Activated CD4-positive, alpha-beta T cell treated with anti-CD3 and anti-CD28 coated beads for 36 hours (primary cell): ENCODE results near the gene CNTF. TPM values are rescaled to one million over a fixed set of nuclear protein-coding genes. Genes with fewer than 3 reads are reported as not detected.

ENCODE experiments used
- ATAC-seq: fragments of 200-7000 bp; cut with Tn5 transposase; one replicate; pipeline ENCODE4 v1.10.0; 2021; ENCODE audit warnings: mild to moderate bottlenecking, moderate library complexity
- CTCF ChIA-PET: fragments of 350-600 bp; sonication (Branson Sonifier 250); formaldehyde crosslinking; loops from one replicate; lab custom pipeline; 2021; ENCODE audit warnings: antibody characterized with exemption; lab: Charles Lee
- POLR2A ChIA-PET: fragments of 350-600 bp; sonication (Branson Sonifier 250); formaldehyde crosslinking; loops from one replicate; lab custom pipeline; 2021; ENCODE audit warnings: antibody characterized with exemption, inconsistent platforms; lab: Charles Lee
- DNase-seq: peaks from one replicate; pipeline ENCODE4 v3.0.0-alpha.2; 2020
- H3K27ac Mint-ChIP-seq: one replicate; pipeline ENCODE4 v1.8.0; 2021; ENCODE audit warnings: mixed read lengths
- H3K27me3 Mint-ChIP-seq: one replicate; pipeline ENCODE4 v1.8.0; 2021; ENCODE audit warnings: mixed read lengths
- H3K36me3 Mint-ChIP-seq: one replicate; pipeline ENCODE4 v1.8.0; 2021; ENCODE audit warnings: low read depth, mixed read lengths
- H3K4me1 Mint-ChIP-seq: one replicate; pipeline ENCODE4 v1.8.0; 2021; ENCODE audit warnings: mixed read lengths
- H3K4me3 Mint-ChIP-seq: one replicate; pipeline ENCODE4 v1.8.0; 2021; ENCODE audit warnings: mild to moderate bottlenecking, moderate library complexity, mixed read lengths
- H3K9me3 Mint-ChIP-seq: one replicate; pipeline ENCODE4 v1.8.0; 2021; ENCODE audit warnings: low read depth, mixed read lengths
- intact Hi-C, 2 experiments: fragments of 100-400 bp; cut with DNase I in 1 of 2; cut with micrococcal nuclease in 1 of 2; formaldehyde crosslinking; loops; one replicate each; pipeline versions ENCODE4 v1.14.2 to v1.15.1; 2022 to 2024; cut with DNase I, micrococcal nuclease
- total RNA-seq, 2 experiments: library from RNA; stranded (reverse); gene quantifications; one replicate each; pipeline ENCODE4 v1.2.3, GENCODE V29; 2021

Gene CNTF
- total RNA-seq, 2 experiments from 2014 or later, result 1.6 to 3.4 TPM

GRCh38 chr11:58654908-58655296 lies 32.4 kb downstream of the CNTF start:
- H3K9me3 Mint-ChIP-seq, result no peaks in the 10 kb centered on the region
- H3K27me3 Mint-ChIP-seq, result no peaks in the 10 kb centered on the region
- ChIA-PET CTCF (interaction anchor here (0.7 to 3.3 kb wide), 22 partner anchors 8 to 503 kb away, joined by 3 to 12 read pairs (median 3); no protein-coding TSS in a partner anchor), POLR2A (interaction anchor here (0.6 to 0.8 kb wide), 4 partner anchors 22 to 725 kb away, joined by 3 read pairs; no protein-coding TSS in a partner anchor)
- peak; percentile 89 for ATAC-seq
- H3K36me3 Mint-ChIP-seq, result no peaks in the 10 kb centered on the region
- no peak for DNase-seq
- intact Hi-C loops, result loop anchor here (1.0 to 10.0 kb wide), 7 partner anchors 20 to 404 kb away; no protein-coding TSS in a partner anchor
- H3K4me1 Mint-ChIP-seq, result peaks cover 20% of the 10 kb centered on the region
- peak overlapping the region; percentile 62 for H3K27ac Mint-ChIP-seq
- H3K4me3 Mint-ChIP-seq, result no peak overlapping the region

- ChIA-PET POLR2A (no interaction called here), CTCF (interaction anchor here (1.4 to 3.3 kb wide), 2 partner anchors 16 to 398 kb away, joined by 4 to 11 read pairs; no protein-coding TSS in a partner anchor)
- DNase-seq (no peak), ATAC-seq (no peak)
- H3K27ac Mint-ChIP-seq, result no peak overlapping the region
- H3K4me1 Mint-ChIP-seq, result peaks cover 20% of the 10 kb centered on the region
- H3K4me3 Mint-ChIP-seq, result no peak overlapping the region
- H3K27me3 Mint-ChIP-seq, result no peaks in the 10 kb centered on the region
- intact Hi-C loops, result loop anchor here (2.0 to 10.0 kb wide), 4 partner anchors 20 to 398 kb away; no protein-coding TSS in a partner anchor
- no peaks in the 10 kb centered on the region for H3K9me3 Mint-ChIP-seq
- no peaks in the 10 kb centered on the region for H3K36me3 Mint-ChIP-seq
Observed at GRCh38 chr11:58656348-58656747, 33.9 kb downstream of the CNTF start.

- DNase-seq (no peak), ATAC-seq (no peak)
- H3K36me3 Mint-ChIP-seq, result no peaks in the 10 kb centered on the region
- ChIA-PET CTCF (interaction anchor here (1.1 kb wide), 1 partner anchor 14 kb away, joined by 4 read pairs; no protein-coding TSS in a partner anchor), POLR2A (no interaction called here)
- no peak overlapping the region for H3K4me3 Mint-ChIP-seq
- no peaks in the 10 kb centered on the region for H3K9me3 Mint-ChIP-seq
- H3K27me3 Mint-ChIP-seq, result peaks cover 3% of the 10 kb centered on the region
- H3K4me1 Mint-ChIP-seq, result peaks cover 19% of the 10 kb centered on the region
- intact Hi-C loops, result loop anchor here in 1 of 2 experiments (10.0 kb wide), 3 partner anchors 56 to 396 kb away; no protein-coding TSS in a partner anchor
- no peak overlapping the region for H3K27ac Mint-ChIP-seq
Observed at GRCh38 chr11:58658623-58659022, 36.2 kb downstream of the CNTF start.

GRCh38 chr11:58659404-58659803 lies 36.9 kb downstream of the CNTF start:
- H3K4me3 Mint-ChIP-seq, result no peak overlapping the region
- H3K9me3 Mint-ChIP-seq, result no peaks in the 10 kb centered on the region
- DNase-seq (no peak), ATAC-seq (no peak)
- intact Hi-C loops, result loop anchor here in 1 of 2 experiments (10.0 kb wide), 3 partner anchors 55 to 395 kb away; no protein-coding TSS in a partner anchor
- no peaks in the 10 kb centered on the region for H3K36me3 Mint-ChIP-seq
- POLR2A ChIA-PET, result no interaction called here
- H3K27me3 Mint-ChIP-seq, result peaks cover 3% of the 10 kb centered on the region
- H3K27ac Mint-ChIP-seq, result no peak overlapping the region
- peaks cover 11% of the 10 kb centered on the region for H3K4me1 Mint-ChIP-seq
- CTCF ChIA-PET, result interaction anchor here (1.2 to 1.3 kb wide), 2 partner anchors 12 to 13 kb away, joined by 3 read pairs; no protein-coding TSS in a partner anchor

DNA sequence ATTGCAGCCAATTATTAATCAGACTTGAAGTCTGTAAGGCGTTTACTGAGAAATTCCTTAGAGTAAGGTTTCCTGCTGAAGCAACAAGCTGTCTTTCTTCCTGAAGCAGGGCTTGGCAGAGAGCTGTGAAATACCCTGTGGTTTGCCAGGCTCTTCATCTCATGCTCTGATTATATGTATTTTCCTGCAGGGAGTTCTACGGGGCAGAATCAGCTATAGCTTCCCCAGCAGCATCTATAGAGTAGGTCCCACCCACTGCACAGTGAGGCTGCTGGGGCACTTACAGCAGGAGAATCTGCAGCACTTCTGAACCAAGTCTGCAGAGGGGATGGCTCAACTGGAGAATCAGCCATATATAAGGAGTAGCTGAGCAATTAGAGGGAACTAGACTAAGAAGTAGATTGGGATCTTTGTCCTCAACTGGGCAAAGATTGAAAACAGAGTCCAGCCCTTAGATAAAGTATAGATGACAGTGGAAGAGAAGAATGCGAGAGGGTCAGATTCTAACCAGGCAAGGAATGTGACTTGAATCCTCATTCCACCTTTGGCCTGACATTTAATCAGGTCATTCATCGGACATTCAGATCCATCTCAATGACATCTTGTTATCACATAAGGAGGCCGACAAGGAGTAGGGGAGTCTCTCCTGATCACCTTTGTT lies 37.6 kb downstream of the CNTF start:
- CTCF ChIA-PET, result interaction anchor here (1.2 to 1.3 kb wide), 2 partner anchors 11 to 13 kb away, joined by 3 read pairs; no protein-coding TSS in a partner anchor
- Mint-ChIP-seq H3K4me3 (no peak overlapping the region), H3K27ac (no peak overlapping the region), H3K27me3 (peaks cover 3% of the 10 kb centered on the region), H3K9me3 (no peaks in the 10 kb centered on the region), H3K4me1 (peaks cover 5% of the 10 kb centered on the region), H3K36me3 (no peaks in the 10 kb centered on the region)
- intact Hi-C loops, result loop anchor here in 1 of 2 experiments (10.0 kb wide), 3 partner anchors 55 to 395 kb away; no protein-coding TSS in a partner anchor
- DNase-seq (no peak), ATAC-seq (no peak)
- POLR2A ChIA-PET, result no interaction called here

DNA sequence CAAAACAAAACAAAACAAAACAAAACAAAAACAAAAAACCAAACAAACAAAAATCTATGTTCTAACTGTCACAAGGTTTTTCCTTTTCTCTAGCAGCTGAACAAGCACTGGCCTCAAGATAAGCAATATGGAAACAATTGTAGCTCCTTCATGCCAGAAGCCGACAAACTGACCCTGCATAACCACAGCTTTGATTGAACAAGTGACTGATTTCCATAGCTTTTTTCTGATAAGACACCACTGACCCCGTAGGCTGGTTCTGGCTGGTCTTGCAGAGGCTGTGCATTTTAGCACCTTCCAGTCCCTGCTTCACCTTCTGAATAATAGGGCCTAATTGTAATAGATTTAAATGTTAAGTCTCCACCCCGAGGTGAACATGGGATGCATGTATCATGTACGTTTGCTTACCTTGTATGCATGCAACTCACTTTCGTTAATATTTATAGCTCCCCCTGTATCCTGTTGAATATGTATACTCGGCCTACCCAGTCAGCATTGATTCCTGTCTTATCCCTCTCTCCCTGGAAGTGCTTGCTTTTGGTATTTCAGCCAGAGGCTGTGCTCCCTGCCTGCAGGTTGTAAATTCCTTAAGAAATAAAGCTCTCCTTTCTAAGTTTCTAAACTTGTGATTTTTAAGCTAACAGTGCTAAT lies 49.6 kb downstream of the CNTF start:
- H3K27ac Mint-ChIP-seq, result no peak overlapping the region
- H3K27me3 Mint-ChIP-seq, result no peaks in the 10 kb centered on the region
- intact Hi-C loops, result loop anchor here in 1 of 2 experiments (5.0 kb wide), 1 partner anchor 50 kb away; the partner anchor contains the start of gene CNTF
- no peak overlapping the region for H3K4me3 Mint-ChIP-seq
- H3K4me1 Mint-ChIP-seq, result no peaks in the 10 kb centered on the region
- no peak for ATAC-seq
- no peaks in the 10 kb centered on the region for H3K9me3 Mint-ChIP-seq
- ChIA-PET POLR2A (interaction anchor here (0.5 kb wide), 1 partner anchor 11 kb away, joined by 9 read pairs; no protein-coding TSS in a partner anchor), CTCF (interaction anchor here (0.7 to 2.7 kb wide), 9 partner anchors 12 to 388 kb away, joined by 3 to 11 read pairs (median 4); no protein-coding TSS in a partner anchor)
- DNase-seq, result no peak
- H3K36me3 Mint-ChIP-seq, result no peaks in the 10 kb centered on the region

GRCh38 chr11:58674609-58675008 lies 52.1 kb downstream of the CNTF start:
- Mint-ChIP-seq H3K9me3 (no peaks in the 10 kb centered on the region), H3K4me1 (no peaks in the 10 kb centered on the region), H3K4me3 (no peak overlapping the region), H3K27me3 (no peaks in the 10 kb centered on the region), H3K36me3 (no peaks in the 10 kb centered on the region), H3K27ac (no peak overlapping the region)
- intact Hi-C loops, result loop anchor here (1.0 to 5.0 kb wide), 6 partner anchors 20 to 150 kb away; partner anchors contain the start of gene CNTF (in 1 of the 2)
- ATAC-seq, result no peak
- no peak for DNase-seq
- POLR2A ChIA-PET, result no interaction called here
- CTCF ChIA-PET, result interaction anchor here (0.7 to 1.8 kb wide), 5 partner anchors 15 to 226 kb away, joined by 3 to 5 read pairs (median 4); no protein-coding TSS in a partner anchor

Other genes with a start within 250 kb of the CNTF start
- gene OR5B3, start 215.8 kb upstream of the CNTF start, total RNA-seq, result not detected
- gene OR5B2, start 194.5 kb upstream of the CNTF start, total RNA-seq, result not detected
- not detected for gene OR5B12, start 180.4 kb upstream of the CNTF start, total RNA-seq
- under 1 TPM in 1 of 2 experiments, not detected in 1; 0.33 TPM for gene OR5B21, start 114.6 kb upstream of the CNTF start, total RNA-seq
- 100 to 1,000 TPM; 110 to 163 TPM for gene LPXN, start 46.8 kb upstream of the CNTF start, total RNA-seq
- 10 to 100 TPM; 35.7 to 44.0 TPM for gene ZFP91, start 43.6 kb upstream of the CNTF start, total RNA-seq
- gene GLYAT, start 109.3 kb downstream of the CNTF start, total RNA-seq, result not detected
- not detected for gene GLYATL2, start 222.0 kb downstream of the CNTF start, total RNA-seq